ENCODE measurements around the gene RAPGEF2.

DNA sequence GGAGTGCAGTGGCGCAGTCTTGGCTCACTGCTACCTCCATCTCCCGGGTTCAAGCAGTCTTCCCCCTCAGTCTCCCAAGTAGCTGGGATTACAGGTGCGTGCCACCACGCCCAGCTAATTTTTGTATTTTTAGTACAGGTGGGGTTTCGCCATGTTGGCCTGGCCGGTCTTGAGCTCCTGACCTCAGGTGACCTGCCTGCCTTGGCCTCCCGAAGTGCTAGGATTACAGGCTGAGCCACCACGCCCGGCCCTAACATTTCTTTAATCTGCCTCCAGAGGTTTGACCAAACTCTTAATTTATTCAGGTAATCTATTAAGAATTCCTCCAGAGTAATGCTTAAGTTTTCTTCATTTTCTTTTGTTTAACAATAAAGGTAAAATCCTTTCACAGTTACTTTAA, 171.0 kb downstream of the RAPGEF2 start:
- TF ChIP-seq ZNF747 (tag by site-specific recombination; IDR thresholded peaks at IDR 0.05), result no peak
- no peak for TF ChIP-seq ZNF837 (tag by site-specific recombination; IDR thresholded peaks at IDR 0.05)
- no peak for TF ChIP-seq ZBTB20 (tag by site-specific recombination; IDR thresholded peaks at IDR 0.05)

Measured in HEK293 (cell line).